Heart right ventricle (tissue), 16 donors: ENCODE results near the gene KIAA0513. TPM values are rescaled to one million over a fixed set of nuclear protein-coding genes. Genes with fewer than 3 reads are reported as not detected.

Source experiments
- ATAC-seq, 8 donors: fragments of 200-7000 bp; cut with Tn5 transposase; one replicate each; pipeline ENCODE4 v1.9.1; 2020; ENCODE audit warnings: mild to moderate bottlenecking in 8 of 8, moderate library complexity in 8 of 8, moderate number of reproducible peaks in 1 of 8
- DNase-seq, 2 donors: peaks; one replicate each; pipeline ENCODE4 v3.0.0-alpha.2; 2020
- H3K27ac ChIP-seq, 10 donors: fragments of 200-600 bp; sonication (generic) in 2 of 10; one replicate each; pipeline versions ENCODE4 v1.5.0 to v1.8.0; 2020 to 2022; ENCODE audit warnings: mild to moderate bottlenecking in 3 of 10
- H3K27me3 ChIP-seq, 7 donors: fragments of 200-600 bp; one replicate each; pipeline ENCODE4 v1.8.0; 2021 to 2022; ENCODE audit warnings: mild to moderate bottlenecking in 2 of 7
- H3K36me3 ChIP-seq, 9 donors: fragments of 200-600 bp; sonication (generic) in 1 of 9; one replicate each; pipeline versions ENCODE4 v1.5.0 to v1.8.0; 2020 to 2022; ENCODE audit warnings: mild to moderate bottlenecking in 2 of 9
- H3K4me1 ChIP-seq, 9 donors: fragments of 200-600 bp; sonication (generic) in 1 of 9; one replicate each; pipeline versions ENCODE4 v1.5.0 to v1.8.0; 2020 to 2022; ENCODE audit warnings: mild to moderate bottlenecking in 4 of 9
- H3K4me3 ChIP-seq, 10 donors: fragments of 200-600 bp; sonication (generic) in 2 of 10; one replicate each; pipeline versions ENCODE4 v1.5.0 to v1.8.0; 2020 to 2022; ENCODE audit warnings: mild to moderate bottlenecking in 7 of 10, moderate library complexity in 2 of 10
- H3K9me3 ChIP-seq, 11 donors: fragments of 200-600 bp in 10 of 11; sonication (generic) in 2 of 11; one replicate each; pipeline versions ENCODE4 v1.5.0 to v1.8.0; 2013 to 2022; ENCODE audit warnings: mild to moderate bottlenecking in 2 of 11, control low read depth in 1 of 11, moderate library complexity in 1 of 11
- CTCF ChIP-seq, 9 donors: fragments of 200-600 bp; sonication (generic) in 2 of 9; IDR thresholded peaks; one replicate each; pipeline versions ENCODE4 v1.5.0 to v1.8.0; 2021 to 2022; ENCODE audit warnings: antibody characterized with exemption in 9 of 9, mild to moderate bottlenecking in 5 of 9, moderate library complexity in 1 of 9
- WGBS, 2 donors: extraction: QIAGEN DNeasy Blood & Tissue Kit; methylation state at CpG; one replicate each; pipeline ENCODE4 v1.1.7; 2013; ENCODE audit warnings: inconsistent platforms in 1 of 2; 5-methylcytosine and 5-hydroxymethylcytosine counted together
- intact Hi-C, 10 donors: fragments of 100-400 bp; cut with DNase I; formaldehyde crosslinking; loops; one replicate each; pipeline versions ENCODE4 v1.11.1 to v1.14.2; 2022
- polyA plus RNA-seq, 2 donors: library from polyadenylated mRNA; stranded (reverse); fragments of 200-250 nt; gene quantifications; one replicate each; pipeline ENCODE4 v1.2.3, GENCODE V29; 2013
- total RNA-seq, 10 donors: library from RNA; stranded (reverse); fragmentation: NEBNext Ultra II Directional in 3 of 10; extraction: Animal tissue kit (Norgen Biotek cat#: 25700) in 3 of 10; gene quantifications; one replicate each; pipeline versions ENCODE4 v1.2.1 to v1.2.4, GENCODE V29; 2021 to 2023
- donor health status: Arrhythmogenic right ventricular cardiomyopathy.
- donor health status: ischemic (EF 13 %, LVEDD 7.1; RV severe dilation, severe dysfunction).
- donor health status: healthy with polysubstance abuse.
- donor health status: DM: no; HTN: yes; CAD: no.
- donor health status: DM: no; HTN: no; CAD: no.
- donor health status: ischemic (EF 25% LVEDD 6.9; RV normal size, moderate dysfunction).
- donor health status: ischemic (EF 25% LVEDD 5.7; RV mildly dilated, moderate dysfunction).
- donor health status: healthy.
- donor health status: DM: yes; HTN: yes; CAD: no.
- donor health status: Ischemic cardiomyopathy.
- donor health status: ischemic (EF 35%, LVEDD 5.7; RV mildly dilated, moderate dysfunction).
- donor health status: nonischemic (EF 11% LVEDD 7.7; RV severe dilation, severe dysfunction).
- donor health status: DM: yes; HTN: yes; CAD: no.
- donor health status: PGD.
- donor health status: ischemic (EF 29% LVEDD 5.4; RV normal size, mild dysfunction).
- donor health status: nonischemic (EF 23%, LVEDD 6.1; RV moderate dilation, normal function).

The KIAA0513 gene
- total and polyA plus RNA-seq, 12 donors: 2.4 to 10.9 (median 8.3) TPM

GRCh38 chr16:85136213-85136701 is 108.7 kb downstream of the KIAA0513 start:
- Histone ChIP-seq H3K9me3 (no peaks in the 10 kb centered on the region), H3K27ac (peak overlapping the region; percentile 17 to 88 (median 84)), H3K27me3 (no peaks in the 10 kb centered on the region), H3K4me1 (peaks cover 28 to 53% (median 36%) of the 10 kb centered on the region in 9 donors), H3K4me3 (peak overlapping the region in 2 of 10 donors; percentile 46 to 48), H3K36me3 (no peaks in the 10 kb centered on the region)
- 39 to 61% methylated on average over 12 of the region's 12 CpGs for WGBS, 2 donors
- intact Hi-C loops: loop anchor here in 2 of 10 donors (5.0 to 10.0 kb wide), 2 partner anchors 96 to 99 kb away; no protein-coding TSS in a partner anchor
- DNase-seq: peak; percentile 42 to 50
- ATAC-seq: peak; percentile 1 to 33 (median 14)
- no peak for TF ChIP-seq CTCF (IDR thresholded peaks at IDR 0.05)

GRCh38 chr16:85136702-85137322 is 109.2 kb downstream of the KIAA0513 start:
- TF ChIP-seq CTCF (IDR thresholded peaks at IDR 0.05): no peak
- no peaks in the 10 kb centered on the region for H3K27me3 ChIP-seq
- ATAC-seq (peak; percentile 17 to 68 (median 48)), DNase-seq (peak; percentile 48 to 53)
- H3K4me1 ChIP-seq: peaks cover 27 to 56% (median 37%) of the 10 kb centered on the region in 9 donors
- H3K4me3 ChIP-seq: peak overlapping the region in 9 of 10 donors; percentile 28 to 49 (median 43)
- peak overlapping the region; percentile 38 to 88 (median 84) for H3K27ac ChIP-seq
- intact Hi-C loops: loop anchor here in 2 of 10 donors (5.0 to 10.0 kb wide), 2 partner anchors 95 to 98 kb away; no protein-coding TSS in a partner anchor
- H3K9me3 ChIP-seq: no peaks in the 10 kb centered on the region
- H3K36me3 ChIP-seq: no peaks in the 10 kb centered on the region
- WGBS, 2 donors: 35 to 56% methylated on average over 17 of the region's 17 CpGs

- H3K4me3 ChIP-seq: peak overlapping the region in 9 of 10 donors; percentile 28 to 49 (median 43)
- H3K27ac ChIP-seq: peak overlapping the region; percentile 38 to 88 (median 84)
- 2% methylated on average over 29 of the region's 29 CpGs for WGBS, 2 donors
- no peak for TF ChIP-seq CTCF (IDR thresholded peaks at IDR 0.05)
- no peaks in the 10 kb centered on the region for H3K9me3 ChIP-seq
- H3K27me3 ChIP-seq: no peaks in the 10 kb centered on the region
- no peaks in the 10 kb centered on the region for H3K36me3 ChIP-seq
- H3K4me1 ChIP-seq: peaks cover 30 to 63% (median 44%) of the 10 kb centered on the region in 9 donors
- DNase-seq: peak; percentile 93 to 96
- ATAC-seq: peak; percentile 88 to 95 (median 93)
- intact Hi-C loops: loop anchor here in 2 of 10 donors (5.0 to 10.0 kb wide), 2 partner anchors 95 to 97 kb away; no protein-coding TSS in a partner anchor
These were observed 109.9 kb downstream of the KIAA0513 start for GRCh38 chr16:85137323-85138072.
